ENCODE data around the gene APOD.
A peak's percentile ranks its signal among the peaks of the same experiment; 100 is the strongest.

The APOD gene

GRCh38 chr3:195550723-195551122 lies 33.0 kb downstream of the APOD start:
- no peak for DNase-seq

DNA sequence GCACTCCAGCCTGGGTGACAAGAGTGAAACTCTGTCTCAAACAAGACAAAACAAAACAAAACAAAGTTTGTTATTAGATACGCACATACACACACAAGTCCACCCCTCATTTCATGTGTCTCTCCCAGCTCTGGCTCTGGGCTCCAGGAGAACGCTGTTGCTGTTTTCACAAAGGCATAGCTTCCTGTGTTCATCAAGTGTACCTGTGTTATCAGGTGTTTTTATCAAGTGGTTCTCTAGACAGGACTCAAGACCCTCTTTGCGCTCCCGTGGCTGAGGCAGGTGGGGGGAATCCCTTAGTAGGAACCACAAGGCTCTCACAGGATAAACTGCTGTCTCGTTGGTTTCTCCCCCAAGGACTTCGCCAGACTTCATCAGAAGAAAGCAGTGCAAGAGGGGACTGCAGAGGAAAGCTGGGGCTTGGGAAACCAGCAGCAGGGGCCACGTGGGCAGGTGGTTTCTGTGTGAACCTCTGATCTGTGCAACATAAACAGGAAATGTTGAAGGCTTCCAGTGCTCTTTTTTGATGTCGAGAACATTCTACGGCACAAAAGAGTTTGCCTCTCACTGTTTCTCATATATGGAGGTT lies 33.7 kb downstream of the APOD start:
- peak in 3 of 4 experiments; percentile 21 to 62 (median 38) for DNase-seq

DNA sequence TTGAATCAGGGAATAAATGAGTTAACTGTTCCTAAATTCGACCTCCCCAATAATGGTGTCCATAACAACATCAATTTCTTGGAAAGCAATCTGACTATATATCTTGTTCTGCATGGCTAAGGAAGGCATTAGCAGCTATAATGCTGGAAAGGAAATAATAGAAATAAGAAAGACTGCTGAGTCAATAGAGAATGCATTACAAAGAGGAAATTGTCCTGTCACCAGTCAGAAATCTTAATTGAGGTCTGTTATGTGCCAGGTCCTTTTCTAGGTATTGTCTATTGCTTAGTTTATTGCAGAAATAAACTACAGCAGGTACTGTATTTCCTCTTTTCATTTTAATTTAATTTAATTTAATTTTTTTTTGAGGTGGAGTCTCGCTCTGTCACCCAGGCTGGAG lies 34.8 kb downstream of the APOD start:
- DNase-seq: no peak

DNA sequence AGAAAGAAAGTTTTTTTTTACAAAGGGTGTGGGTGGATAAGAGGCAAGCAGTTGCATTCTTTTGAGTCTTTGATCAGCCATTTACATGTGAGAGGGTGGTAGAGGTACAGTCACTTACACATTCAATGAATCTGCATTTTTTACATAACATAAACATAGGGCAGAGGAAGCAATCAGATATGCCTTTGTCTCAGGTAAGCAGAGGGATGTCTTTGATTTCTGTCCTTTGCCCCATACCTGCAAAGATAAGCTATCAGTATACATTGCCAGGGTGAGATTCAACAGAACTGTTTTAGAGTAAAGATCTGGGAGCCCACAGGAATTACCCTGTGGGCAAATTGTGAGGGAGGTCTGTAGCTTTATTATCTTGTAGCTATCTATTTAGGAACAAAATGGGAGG lies 35.2 kb downstream of the APOD start:
- DNase-seq: no peak

DNA sequence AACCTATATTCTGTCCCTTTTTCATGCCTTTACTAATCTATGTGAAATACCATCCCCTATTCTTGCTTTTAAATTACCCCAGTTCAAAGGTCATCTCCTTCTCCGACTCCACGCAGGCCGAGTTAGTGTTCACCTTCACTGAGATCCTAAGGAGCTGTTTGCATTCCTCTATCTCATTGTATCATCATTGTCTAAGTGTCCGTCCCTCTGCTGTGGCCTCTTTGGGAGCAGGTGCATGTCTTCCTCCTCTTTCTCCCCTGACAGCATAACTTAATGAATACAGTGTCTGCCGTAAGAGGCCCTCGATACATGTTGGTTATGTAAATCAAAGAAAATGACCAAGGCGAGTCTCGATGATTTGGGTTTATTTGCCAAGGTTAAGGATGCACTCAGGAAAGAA lies 35.7 kb downstream of the APOD start:
- no peak for DNase-seq

GRCh38 chr3:195546130-195546560 lies 37.6 kb downstream of the APOD start:
- DNase-seq: no peak

GRCh38 chr3:195544634-195545033 lies 39.1 kb downstream of the APOD start:
- DNase-seq: no peak

- no peak for DNase-seq
Measured at GRCh38 chr3:195544230-195544536, 39.6 kb downstream of the APOD start.

GRCh38 chr3:195543500-195544229 lies 40.1 kb downstream of the APOD start:
- DNase-seq: no peak

DNA sequence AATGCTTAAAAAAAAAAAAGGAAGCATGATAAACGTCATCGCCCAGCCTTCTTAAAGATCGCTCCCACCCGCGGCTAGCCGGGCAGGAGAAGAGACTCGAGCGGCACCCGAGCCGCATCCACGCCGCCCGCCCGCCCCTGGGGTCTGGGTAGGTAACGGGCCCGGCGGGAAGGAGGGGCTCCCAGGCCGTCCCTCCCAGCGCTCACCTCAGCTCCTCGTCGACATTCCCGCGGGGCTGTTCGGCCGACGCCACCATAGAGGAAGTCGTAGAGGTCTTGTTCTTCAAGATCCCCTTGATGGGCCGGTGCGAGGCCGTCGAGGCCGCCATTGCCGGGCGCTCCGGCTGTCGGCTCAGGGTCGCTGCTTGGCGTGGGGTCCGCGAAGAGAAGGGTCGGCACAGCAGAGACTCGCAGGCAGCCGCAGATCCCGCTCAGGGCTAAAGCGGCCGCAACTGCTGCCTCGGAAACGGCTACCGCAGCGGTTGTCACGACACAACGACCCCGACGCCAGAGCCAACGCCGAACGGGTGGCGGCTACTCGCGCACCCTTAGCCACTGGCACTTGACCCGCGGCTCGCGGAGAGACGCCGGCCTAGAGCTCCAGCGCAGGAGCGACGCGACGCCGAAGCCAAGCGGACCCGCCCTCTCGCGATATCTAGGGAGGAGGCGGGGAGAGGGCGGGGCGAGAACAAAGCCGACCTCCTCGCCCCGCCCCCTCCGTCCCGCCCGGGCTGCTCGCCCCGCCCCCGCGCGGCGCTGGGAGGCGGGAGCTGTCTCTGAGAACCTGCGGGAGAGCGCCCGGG lies 40.8 kb downstream of the APOD start, which contains the start of gene PPP1R2:
Gene PPP1R2, minus strand, starts transcription at position 628 of the 802 bp plus-strand sequence. Its CDS starts 300 bp downstream, at position 328.
- peak; percentile 84 to 89 (median 87) for DNase-seq

GRCh38 chr3:195542316-195542697 lies 41.4 kb downstream of the APOD start:
- DNase-seq: no peak

DNA sequence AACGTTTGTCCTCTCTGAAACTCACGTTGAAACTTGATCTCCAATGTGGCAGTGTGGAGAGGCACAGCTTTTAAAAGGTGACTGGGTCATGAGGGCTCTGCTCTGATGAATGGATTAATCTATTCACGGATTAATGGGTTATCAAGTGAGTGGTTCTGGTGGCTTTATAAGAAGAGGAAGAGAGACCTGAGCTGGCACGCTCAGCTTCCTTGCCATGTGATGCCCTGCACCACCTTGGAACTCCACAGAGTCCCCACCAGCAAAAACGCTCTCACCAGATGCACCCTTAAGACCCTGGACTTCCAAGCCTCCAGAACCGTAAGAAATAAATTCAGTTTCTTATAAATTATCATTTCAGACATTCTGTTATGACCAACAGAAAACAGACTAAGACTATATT lies 43.2 kb downstream of the APOD start:
- DNase-seq: no peak

- no peak for DNase-seq
Measured at GRCh38 chr3:195540027-195540426, 43.7 kb downstream of the APOD start.

GRCh38 chr3:195539479-195539878 lies 44.3 kb downstream of the APOD start:
- DNase-seq: no peak

GRCh38 chr3:195537995-195538394 lies 45.7 kb downstream of the APOD start:
- no peak for DNase-seq

DNA sequence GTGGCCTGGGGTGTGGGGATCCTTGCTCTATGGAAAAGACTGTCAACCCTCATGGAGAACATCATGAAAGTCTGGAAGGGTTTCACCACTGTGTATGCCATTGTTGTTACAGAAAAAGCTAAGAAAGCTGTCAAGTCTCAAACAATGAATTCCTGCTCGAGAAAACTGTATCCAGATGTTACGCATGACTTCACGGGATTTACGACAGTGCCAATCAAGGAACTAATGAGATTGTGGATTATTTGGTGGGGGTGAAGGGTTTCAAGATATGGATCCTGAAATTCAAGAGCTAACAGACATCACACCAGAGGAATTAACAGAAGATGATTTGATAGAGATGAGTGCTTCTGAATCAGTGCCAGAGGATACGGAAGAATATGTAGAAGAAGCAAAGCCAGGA lies 48.4 kb downstream of the APOD start:
- DNase-seq: no peak

GRCh38 chr3:195532834-195533233 lies 50.9 kb downstream of the APOD start:
- DNase-seq: no peak

DNA sequence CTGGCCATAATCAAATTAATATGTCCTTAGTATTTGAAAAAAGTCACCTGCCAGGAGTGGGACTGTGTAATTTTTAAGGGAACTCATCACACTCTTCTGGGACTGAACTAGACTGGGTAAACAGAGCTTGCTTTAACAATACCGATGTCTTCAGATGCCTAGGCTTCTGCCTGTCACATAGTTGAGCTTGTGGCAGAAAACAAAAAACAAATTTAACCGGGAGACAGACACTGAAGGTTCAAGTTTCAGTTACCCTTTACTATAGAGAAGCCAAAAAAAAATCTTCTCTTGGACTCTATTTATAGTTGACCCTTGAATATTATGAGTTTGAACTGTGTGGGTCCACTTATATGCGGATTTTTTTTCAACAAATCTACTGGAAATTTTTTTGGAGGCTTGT lies 51.4 kb downstream of the APOD start:
- no peak for DNase-seq

- DNase-seq: no peak
Measured at GRCh38 chr3:195531683-195532082, 52.1 kb downstream of the APOD start.

GRCh38 chr3:195526492-195526891 lies 57.2 kb downstream of the APOD start:
- no peak for DNase-seq

- DNase-seq: no peak
Measured at GRCh38 chr3:195524171-195524896, 59.4 kb downstream of the APOD start.

GRCh38 chr3:195522254-195523023 lies 61.3 kb downstream of the APOD start:
- no peak for DNase-seq

All from activated CD4-positive, CD25-positive, alpha-beta regulatory T cell (primary cell).